Measurements from ENCODE around the gene KCNA2. TPM values are rescaled to one million over a fixed set of nuclear protein-coding genes. Genes with fewer than 3 reads are reported as not detected.

KCNA2 gene
- total and polyA plus RNA-seq, 2 of the 13 experiments (the other 11 are each of a cell fraction or from before 2014, with no cell fraction given): not detected

- WGBS (ENCODE audit: low lambda C conversion rate): 2% methylated on average over 3 of the region's 3 CpGs
- POLR2A ChIA-PET: no interaction called here
- TF ChIP-seq CHCHD3 (CRISPR knock-in tag; IDR thresholded peaks at IDR 0.05) (no peak), HNF4A (CRISPR knock-in tag; IDR thresholded peaks at IDR 0.05) (peak; percentile 40; the same call in 1 of the 2 replicates), ZFP36 (IDR thresholded peaks at IDR 0.05; ENCODE audit: borderline replicate concordance, low read depth, low read length, partially characterized antibody) (no peak), ZFP36L2 (CRISPR knock-in tag; IDR thresholded peaks at IDR 0.05) (no peak), NAIF1 (CRISPR knock-in tag; IDR thresholded peaks at IDR 0.05; ENCODE audit: borderline replicate concordance) (no peak), TBX2 (CRISPR knock-in tag; IDR thresholded peaks at IDR 0.05; ENCODE audit: borderline replicate concordance) (0 out of 2 replicates have a peak, but pooled peaks have one; percentile 16), PHF21A (CRISPR knock-in tag; IDR thresholded peaks at IDR 0.05) (peak; percentile 39; the same call in 1 of the 2 replicates), GFI1 (CRISPR knock-in tag; IDR thresholded peaks at IDR 0.05; ENCODE audit: borderline replicate concordance) (peak; percentile 95), MIER2 (CRISPR knock-in tag; IDR thresholded peaks at IDR 0.05) (no peak), GMEB2 (CRISPR knock-in tag; IDR thresholded peaks at IDR 0.05; ENCODE audit: low read depth) (no peak), LCORL (IDR thresholded peaks at IDR 0.05) (no peak), LCORL (CRISPR knock-in tag; IDR thresholded peaks at IDR 0.05) (no peak), ZBED4 (CRISPR knock-in tag; IDR thresholded peaks at IDR 0.05; ENCODE audit: borderline replicate concordance) (no peak), RBM22 (optimal IDR thresholded peaks at IDR 0.05; ENCODE audit: low read length) (no peak)
- TF ChIP-seq, protein P1, sequence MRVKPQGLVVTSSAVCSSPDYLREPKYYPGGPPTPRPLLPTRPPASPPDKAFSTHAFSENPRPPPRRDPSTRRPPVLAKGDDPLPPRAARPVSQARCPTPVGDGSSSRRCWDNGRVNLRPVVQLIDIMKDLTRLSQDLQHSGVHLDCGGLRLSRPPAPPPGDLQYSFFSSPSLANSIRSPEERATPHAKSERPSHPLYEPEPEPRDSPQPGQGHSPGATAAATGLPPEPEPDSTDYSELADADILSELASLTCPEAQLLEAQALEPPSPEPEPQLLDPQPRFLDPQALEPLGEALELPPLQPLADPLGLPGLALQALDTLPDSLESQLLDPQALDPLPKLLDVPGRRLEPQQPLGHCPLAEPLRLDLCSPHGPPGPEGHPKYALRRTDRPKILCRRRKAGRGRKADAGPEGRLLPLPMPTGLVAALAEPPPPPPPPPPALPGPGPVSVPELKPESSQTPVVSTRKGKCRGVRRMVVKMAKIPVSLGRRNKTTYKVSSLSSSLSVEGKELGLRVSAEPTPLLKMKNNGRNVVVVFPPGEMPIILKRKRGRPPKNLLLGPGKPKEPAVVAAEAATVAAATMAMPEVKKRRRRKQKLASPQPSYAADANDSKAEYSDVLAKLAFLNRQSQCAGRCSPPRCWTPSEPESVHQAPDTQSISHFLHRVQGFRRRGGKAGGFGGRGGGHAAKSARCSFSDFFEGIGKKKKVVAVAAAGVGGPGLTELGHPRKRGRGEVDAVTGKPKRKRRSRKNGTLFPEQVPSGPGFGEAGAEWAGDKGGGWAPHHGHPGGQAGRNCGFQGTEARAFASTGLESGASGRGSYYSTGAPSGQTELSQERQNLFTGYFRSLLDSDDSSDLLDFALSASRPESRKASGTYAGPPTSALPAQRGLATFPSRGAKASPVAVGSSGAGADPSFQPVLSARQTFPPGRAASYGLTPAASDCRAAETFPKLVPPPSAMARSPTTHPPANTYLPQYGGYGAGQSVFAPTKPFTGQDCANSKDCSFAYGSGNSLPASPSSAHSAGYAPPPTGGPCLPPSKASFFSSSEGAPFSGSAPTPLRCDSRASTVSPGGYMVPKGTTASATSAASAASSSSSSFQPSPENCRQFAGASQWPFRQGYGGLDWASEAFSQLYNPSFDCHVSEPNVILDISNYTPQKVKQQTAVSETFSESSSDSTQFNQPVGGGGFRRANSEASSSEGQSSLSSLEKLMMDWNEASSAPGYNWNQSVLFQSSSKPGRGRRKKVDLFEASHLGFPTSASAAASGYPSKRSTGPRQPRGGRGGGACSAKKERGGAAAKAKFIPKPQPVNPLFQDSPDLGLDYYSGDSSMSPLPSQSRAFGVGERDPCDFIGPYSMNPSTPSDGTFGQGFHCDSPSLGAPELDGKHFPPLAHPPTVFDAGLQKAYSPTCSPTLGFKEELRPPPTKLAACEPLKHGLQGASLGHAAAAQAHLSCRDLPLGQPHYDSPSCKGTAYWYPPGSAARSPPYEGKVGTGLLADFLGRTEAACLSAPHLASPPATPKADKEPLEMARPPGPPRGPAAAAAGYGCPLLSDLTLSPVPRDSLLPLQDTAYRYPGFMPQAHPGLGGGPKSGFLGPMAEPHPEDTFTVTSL (CRISPR knock-in tag; IDR thresholded peaks at IDR 0.05; ENCODE audit: borderline replicate concordance): 0 out of 2 replicates have a peak, but pooled peaks have one; percentile 36
Observed at GRCh38 chr1:110579460-110579859, 26.7 kb downstream of the KCNA2 start.

More at GRCh38 chr1:110579460-110579859, 26.7 kb downstream of the KCNA2 start:
- intact Hi-C loops (cut with micrococcal nuclease; ENCODE audit: unreplicated experiment): no loop called here
- no peaks in the 10 kb centered on the region for H3K36me3 ChIP-seq (replicated peaks in 1 of 2; ENCODE audit: control insufficient read depth in 1 of 2, insufficient read depth in 2 of 2, low read length in 2 of 2)
- peaks cover 6% of the 10 kb centered on the region; the same call in 1 of the 2 replicates for H3K4me1 ChIP-seq (ENCODE audit: insufficient read depth, low read length)
- H3K4me3 ChIP-seq (replicated peaks in 1 of 3; ENCODE audit: insufficient read depth in 1 of 3, low read depth in 2 of 3, low read length in 3 of 3): no peak overlapping the region
- H4K20me1 ChIP-seq (ENCODE audit: insufficient read depth, low read length): no peaks in the 10 kb centered on the region
- no peaks in the 10 kb centered on the region for H3K79me2 ChIP-seq (ENCODE audit: insufficient read depth, low read length)
- DNase-seq (ENCODE audit: low spot score): no peak
- CTCF ChIA-PET (ENCODE audit: low intra/inter-chr PET ratio, low total read pairs): no interaction called here
- no peak overlapping the region for H3K27ac ChIP-seq (ENCODE audit: extremely low read length, insufficient read depth, low read length)
- no peak overlapping the region for H3K4me2 ChIP-seq (ENCODE audit: low read depth, low read length)
- no peaks in the 10 kb centered on the region for H3K9me3 ChIP-seq (ENCODE audit: low read length)
- 0 out of 5 replicates have a peak, but pooled peaks cover 0 to under 1% of the 10 kb centered on the region in 2 experiments for H3K27me3 ChIP-seq (ENCODE audit: control insufficient read depth in 1 of 2, insufficient read depth in 2 of 2, low read length in 2 of 2)
- ATAC-seq: peak; percentile 71
- H3K9ac ChIP-seq (ENCODE audit: insufficient read depth, low read depth, low read length): no peak overlapping the region
- FAIRE-seq: no peak
- H2AFZ ChIP-seq (ENCODE audit: low read length): no peak overlapping the region
- BruUV-seq (replicated peaks): no TSS peak
- in situ Hi-C loops (cut with HindIII; ENCODE audit: extremely low pct_ligation_motif_present, low pct_unique_long_range_greater_than_20kb): no loop called here
